WTC11 (cell line): ENCODE measurements around the gene GLCCI1. TPM values are rescaled to one million over a fixed set of nuclear protein-coding genes. Genes with fewer than 3 reads are reported as not detected.

ENCODE experiments used
- ATAC-seq: fragments of 200-7000 bp; cut with Tn5 transposase; 2 replicates; pipeline ENCODE4 v1.10.0; 2021; ENCODE audit warnings: mild to moderate bottlenecking, moderate library complexity
- CTCF ChIA-PET: fragments of 300-600 bp; sonication (Branson Sonifier 250); formaldehyde crosslinking; loops from one replicate; lab custom pipeline; 2021; ENCODE audit warnings: antibody characterized with exemption; lab: Charles Lee
- POLR2A ChIA-PET: fragments of 350-600 bp; sonication (Branson Sonifier 250); formaldehyde crosslinking; loops from one replicate; lab custom pipeline; 2021; ENCODE audit warnings: antibody characterized with exemption; lab: Charles Lee
- DNase-seq: peaks from one replicate; pipeline ENCODE4 v3.0.0; 2021; ENCODE audit warnings: low spot score
- H3K27ac Mint-ChIP-seq: 2 replicates; pipeline ENCODE4 v1.8.0; 2021; ENCODE audit warnings: mixed read lengths
- H3K27me3 Mint-ChIP-seq: 2 replicates; pipeline ENCODE4 v1.8.0; 2021; ENCODE audit warnings: low read depth, mild to moderate bottlenecking, moderate library complexity, mixed read lengths
- H3K36me3 Mint-ChIP-seq: 2 replicates; pipeline ENCODE4 v1.8.0; 2021; ENCODE audit warnings: mixed read lengths
- H3K4me1 Mint-ChIP-seq: 2 replicates; pipeline ENCODE4 v1.8.0; 2022; ENCODE audit warnings: mixed read lengths
- H3K4me3 Mint-ChIP-seq: 2 replicates; pipeline ENCODE4 v1.8.0; 2021; ENCODE audit warnings: mild to moderate bottlenecking, moderate library complexity, mixed read lengths
- H3K9me3 Mint-ChIP-seq: 2 replicates; pipeline ENCODE4 v1.8.0; 2021; ENCODE audit warnings: mixed read lengths
- ATF1 ChIP-seq: sonication (generic); formaldehyde crosslinking; IDR thresholded peaks from 2 replicates; pipeline ENCODE4 v1.8.1; 2023; ENCODE audit warnings: mild to moderate bottlenecking, moderate library complexity, missing genetic modification reagents
- FOXJ3 ChIP-seq: sonication (generic); formaldehyde crosslinking; IDR thresholded peaks from 2 replicates; pipeline ENCODE4 v1.9.0; 2021; ENCODE audit warnings: missing genetic modification reagents, mild to moderate bottlenecking, borderline replicate concordance
- MYBL2 ChIP-seq: sonication (generic); formaldehyde crosslinking; IDR thresholded peaks from 2 replicates; pipeline ENCODE4 v1.8.1; 2023; ENCODE audit warnings: mild to moderate bottlenecking, moderate library complexity, missing genetic modification reagents
- NR1H2 ChIP-seq: sonication (generic); formaldehyde crosslinking; IDR thresholded peaks from 2 replicates; pipeline ENCODE4 v1.9.0; 2021; ENCODE audit warnings: mild to moderate bottlenecking, moderate library complexity, missing genetic modification reagents
- NR2C2 ChIP-seq: sonication (generic); formaldehyde crosslinking; IDR thresholded peaks from 2 replicates; pipeline ENCODE4 v1.8.0; 2022; ENCODE audit warnings: mild to moderate bottlenecking, missing genetic modification reagents
- OVOL2 ChIP-seq: fragments of 250-450 bp; sonication (Bioruptor Pico); IDR thresholded peaks from 2 replicates; pipeline ENCODE4 v1.9.0; 2021; ENCODE audit warnings: mild to moderate bottlenecking, borderline replicate concordance
- SOX15 ChIP-seq: fragments of 250-450 bp; sonication (Bioruptor Pico); IDR thresholded peaks from 2 replicates; pipeline ENCODE4 v1.9.0; 2021; ENCODE audit warnings: mild to moderate bottlenecking
- ZNF396 ChIP-seq: fragments of 250-450 bp; sonication (Bioruptor Pico); IDR thresholded peaks from 2 replicates; pipeline ENCODE4 v1.8.0; 2021; ENCODE audit warnings: mild to moderate bottlenecking, moderate library complexity, borderline replicate concordance
- total RNA-seq: library from RNA; stranded (reverse); gene quantifications from 3 replicates; pipeline ENCODE4 v1.2.3, GENCODE V29; 2021
- TF ChIP-seq, protein P1 (sequence below): sonication (generic); formaldehyde crosslinking; IDR thresholded peaks from 2 replicates; pipeline ENCODE4 v1.8.0; 2023; ENCODE audit warnings: mild to moderate bottlenecking, missing genetic modification reagents
- TF ChIP-seq, protein P2 (sequence below): sonication (generic); formaldehyde crosslinking; IDR thresholded peaks from 2 replicates; pipeline ENCODE4 v1.8.1; 2023; ENCODE audit warnings: mild to moderate bottlenecking, missing genetic modification reagents, moderate library complexity
- TF ChIP-seq, protein P3 (sequence below): fragments of 250-450 bp; sonication (Bioruptor Pico); IDR thresholded peaks from 2 replicates; pipeline ENCODE4 v2.1.2; 2022; ENCODE audit warnings: mild to moderate bottlenecking, moderate library complexity
- TF ChIP-seq, protein P4 (sequence below): sonication (generic); formaldehyde crosslinking; IDR thresholded peaks from 2 replicates; pipeline ENCODE4 v1.8.1; 2023; ENCODE audit warnings: mild to moderate bottlenecking, missing genetic modification reagents, borderline replicate concordance
- TF ChIP-seq, protein P5 (sequence below): fragments of 250-450 bp; sonication (Bioruptor Pico); IDR thresholded peaks from 2 replicates; pipeline ENCODE4 v1.9.0; 2021; ENCODE audit warnings: mild to moderate bottlenecking, borderline replicate concordance

Gene GLCCI1
- total RNA-seq, 1 experiment from 2014 or later, result 23.8 TPM

DNA sequence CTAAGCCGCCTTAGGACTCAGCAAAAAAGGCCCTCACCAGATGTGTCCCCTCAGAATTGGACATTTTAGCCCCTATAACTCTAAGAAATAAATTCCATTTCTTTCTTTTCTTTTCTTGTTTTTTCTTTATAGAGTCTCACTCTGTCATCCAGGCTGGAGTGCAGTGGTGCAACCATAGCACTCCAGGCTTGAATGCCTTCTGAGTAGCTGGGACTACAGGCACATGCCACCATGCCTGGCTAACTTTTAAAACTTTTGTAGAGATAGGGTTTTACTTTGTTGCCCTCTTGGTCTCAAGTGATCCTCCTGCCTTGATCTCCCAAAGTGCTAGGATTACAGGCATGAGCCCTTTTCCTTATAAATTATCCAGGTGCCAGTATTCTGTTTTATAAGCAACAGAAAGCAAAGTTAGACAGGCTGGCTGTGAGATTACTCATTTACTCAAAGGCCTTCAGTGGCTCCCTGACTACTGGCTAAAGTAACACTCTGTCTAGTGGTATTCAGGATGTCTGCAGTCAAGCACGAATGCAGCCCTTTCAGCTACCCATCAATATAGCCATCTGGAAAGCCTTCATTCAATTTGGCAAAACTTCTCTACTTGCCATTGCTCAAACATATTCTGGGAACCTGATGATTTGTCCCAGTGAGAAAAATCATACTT is 164.7 kb downstream of the GLCCI1 start (continued):
- TF ChIP-seq, protein P1, sequence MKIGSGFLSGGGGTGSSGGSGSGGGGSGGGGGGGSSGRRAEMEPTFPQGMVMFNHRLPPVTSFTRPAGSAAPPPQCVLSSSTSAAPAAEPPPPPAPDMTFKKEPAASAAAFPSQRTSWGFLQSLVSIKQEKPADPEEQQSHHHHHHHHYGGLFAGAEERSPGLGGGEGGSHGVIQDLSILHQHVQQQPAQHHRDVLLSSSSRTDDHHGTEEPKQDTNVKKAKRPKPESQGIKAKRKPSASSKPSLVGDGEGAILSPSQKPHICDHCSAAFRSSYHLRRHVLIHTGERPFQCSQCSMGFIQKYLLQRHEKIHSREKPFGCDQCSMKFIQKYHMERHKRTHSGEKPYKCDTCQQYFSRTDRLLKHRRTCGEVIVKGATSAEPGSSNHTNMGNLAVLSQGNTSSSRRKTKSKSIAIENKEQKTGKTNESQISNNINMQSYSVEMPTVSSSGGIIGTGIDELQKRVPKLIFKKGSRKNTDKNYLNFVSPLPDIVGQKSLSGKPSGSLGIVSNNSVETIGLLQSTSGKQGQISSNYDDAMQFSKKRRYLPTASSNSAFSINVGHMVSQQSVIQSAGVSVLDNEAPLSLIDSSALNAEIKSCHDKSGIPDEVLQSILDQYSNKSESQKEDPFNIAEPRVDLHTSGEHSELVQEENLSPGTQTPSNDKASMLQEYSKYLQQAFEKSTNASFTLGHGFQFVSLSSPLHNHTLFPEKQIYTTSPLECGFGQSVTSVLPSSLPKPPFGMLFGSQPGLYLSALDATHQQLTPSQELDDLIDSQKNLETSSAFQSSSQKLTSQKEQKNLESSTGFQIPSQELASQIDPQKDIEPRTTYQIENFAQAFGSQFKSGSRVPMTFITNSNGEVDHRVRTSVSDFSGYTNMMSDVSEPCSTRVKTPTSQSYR (CRISPR knock-in tag), result no peak

DNA sequence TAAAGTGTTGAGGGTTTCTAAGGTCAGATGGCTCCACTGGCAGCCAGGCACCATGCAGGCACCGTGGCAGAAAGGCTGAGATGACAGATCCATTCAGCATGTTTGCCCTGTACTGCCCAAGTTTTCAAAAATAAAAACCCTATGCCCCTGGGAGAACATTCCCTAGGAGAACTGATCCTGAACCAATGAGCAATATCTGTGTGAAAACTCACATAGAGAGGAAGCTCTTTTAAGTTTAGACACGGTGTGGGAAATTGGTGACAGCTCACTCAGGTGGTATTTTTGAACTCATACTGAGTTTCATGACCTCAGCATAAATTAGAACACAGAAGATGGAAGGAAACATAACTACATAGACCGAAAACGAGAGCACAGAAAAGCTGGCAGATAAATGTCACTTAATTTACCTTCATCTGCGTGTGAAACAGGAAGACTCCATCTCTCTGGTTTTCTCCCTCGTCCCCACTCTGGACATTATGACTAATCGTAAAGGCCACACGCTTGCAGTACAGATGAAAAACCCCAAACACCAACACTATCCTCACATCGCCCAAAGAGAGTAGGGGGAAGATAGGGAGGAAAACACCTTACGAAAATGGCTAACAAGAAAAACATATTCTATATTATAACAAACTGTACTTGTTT is 165.6 kb downstream of the GLCCI1 start:
- Mint-ChIP-seq H3K9me3 (no peaks in the 10 kb centered on the region), H3K4me3 (no peak overlapping the region), H3K27ac (peak overlapping the region; percentile 54; the same call in 1 of the 2 replicates), H3K36me3 (0 out of 2 replicates have a peak, but pooled peaks cover 4% of the 10 kb centered on the region), H3K27me3 (no peaks in the 10 kb centered on the region), H3K4me1 (no peaks in the 10 kb centered on the region)
- POLR2A ChIA-PET, result no interaction called here
- TF ChIP-seq ZNF396 (CRISPR knock-in tag), result no peak
- TF ChIP-seq, protein P2, sequence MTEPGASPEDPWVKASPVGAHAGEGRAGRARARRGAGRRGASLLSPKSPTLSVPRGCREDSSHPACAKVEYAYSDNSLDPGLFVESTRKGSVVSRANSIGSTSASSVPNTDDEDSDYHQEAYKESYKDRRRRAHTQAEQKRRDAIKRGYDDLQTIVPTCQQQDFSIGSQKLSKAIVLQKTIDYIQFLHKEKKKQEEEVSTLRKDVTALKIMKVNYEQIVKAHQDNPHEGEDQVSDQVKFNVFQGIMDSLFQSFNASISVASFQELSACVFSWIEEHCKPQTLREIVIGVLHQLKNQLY, result no peak
- TF ChIP-seq, protein P3, sequence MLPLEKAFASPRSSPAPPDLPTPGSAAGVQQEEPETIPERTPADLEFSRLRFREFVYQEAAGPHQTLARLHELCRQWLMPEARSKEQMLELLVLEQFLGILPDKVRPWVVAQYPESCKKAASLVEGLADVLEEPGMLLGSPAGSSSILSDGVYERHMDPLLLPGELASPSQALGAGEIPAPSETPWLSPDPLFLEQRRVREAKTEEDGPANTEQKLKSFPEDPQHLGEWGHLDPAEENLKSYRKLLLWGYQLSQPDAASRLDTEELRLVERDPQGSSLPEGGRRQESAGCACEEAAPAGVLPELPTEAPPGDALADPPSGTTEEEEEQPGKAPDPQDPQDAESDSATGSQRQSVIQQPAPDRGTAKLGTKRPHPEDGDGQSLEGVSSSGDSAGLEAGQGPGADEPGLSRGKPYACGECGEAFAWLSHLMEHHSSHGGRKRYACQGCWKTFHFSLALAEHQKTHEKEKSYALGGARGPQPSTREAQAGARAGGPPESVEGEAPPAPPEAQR (CRISPR knock-in tag), result no peak
- TF ChIP-seq, protein P4, sequence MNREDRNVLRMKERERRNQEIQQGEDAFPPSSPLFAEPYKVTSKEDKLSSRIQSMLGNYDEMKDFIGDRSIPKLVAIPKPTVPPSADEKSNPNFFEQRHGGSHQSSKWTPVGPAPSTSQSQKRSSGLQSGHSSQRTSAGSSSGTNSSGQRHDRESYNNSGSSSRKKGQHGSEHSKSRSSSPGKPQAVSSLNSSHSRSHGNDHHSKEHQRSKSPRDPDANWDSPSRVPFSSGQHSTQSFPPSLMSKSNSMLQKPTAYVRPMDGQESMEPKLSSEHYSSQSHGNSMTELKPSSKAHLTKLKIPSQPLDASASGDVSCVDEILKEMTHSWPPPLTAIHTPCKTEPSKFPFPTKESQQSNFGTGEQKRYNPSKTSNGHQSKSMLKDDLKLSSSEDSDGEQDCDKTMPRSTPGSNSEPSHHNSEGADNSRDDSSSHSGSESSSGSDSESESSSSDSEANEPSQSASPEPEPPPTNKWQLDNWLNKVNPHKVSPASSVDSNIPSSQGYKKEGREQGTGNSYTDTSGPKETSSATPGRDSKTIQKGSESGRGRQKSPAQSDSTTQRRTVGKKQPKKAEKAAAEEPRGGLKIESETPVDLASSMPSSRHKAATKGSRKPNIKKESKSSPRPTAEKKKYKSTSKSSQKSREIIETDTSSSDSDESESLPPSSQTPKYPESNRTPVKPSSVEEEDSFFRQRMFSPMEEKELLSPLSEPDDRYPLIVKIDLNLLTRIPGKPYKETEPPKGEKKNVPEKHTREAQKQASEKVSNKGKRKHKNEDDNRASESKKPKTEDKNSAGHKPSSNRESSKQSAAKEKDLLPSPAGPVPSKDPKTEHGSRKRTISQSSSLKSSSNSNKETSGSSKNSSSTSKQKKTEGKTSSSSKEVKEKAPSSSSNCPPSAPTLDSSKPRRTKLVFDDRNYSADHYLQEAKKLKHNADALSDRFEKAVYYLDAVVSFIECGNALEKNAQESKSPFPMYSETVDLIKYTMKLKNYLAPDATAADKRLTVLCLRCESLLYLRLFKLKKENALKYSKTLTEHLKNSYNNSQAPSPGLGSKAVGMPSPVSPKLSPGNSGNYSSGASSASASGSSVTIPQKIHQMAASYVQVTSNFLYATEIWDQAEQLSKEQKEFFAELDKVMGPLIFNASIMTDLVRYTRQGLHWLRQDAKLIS (CRISPR knock-in tag), result no peak
- no peak for TF ChIP-seq NR1H2 (CRISPR knock-in tag)
- no peak for TF ChIP-seq SOX15 (CRISPR knock-in tag)
- TF ChIP-seq, protein P5, sequence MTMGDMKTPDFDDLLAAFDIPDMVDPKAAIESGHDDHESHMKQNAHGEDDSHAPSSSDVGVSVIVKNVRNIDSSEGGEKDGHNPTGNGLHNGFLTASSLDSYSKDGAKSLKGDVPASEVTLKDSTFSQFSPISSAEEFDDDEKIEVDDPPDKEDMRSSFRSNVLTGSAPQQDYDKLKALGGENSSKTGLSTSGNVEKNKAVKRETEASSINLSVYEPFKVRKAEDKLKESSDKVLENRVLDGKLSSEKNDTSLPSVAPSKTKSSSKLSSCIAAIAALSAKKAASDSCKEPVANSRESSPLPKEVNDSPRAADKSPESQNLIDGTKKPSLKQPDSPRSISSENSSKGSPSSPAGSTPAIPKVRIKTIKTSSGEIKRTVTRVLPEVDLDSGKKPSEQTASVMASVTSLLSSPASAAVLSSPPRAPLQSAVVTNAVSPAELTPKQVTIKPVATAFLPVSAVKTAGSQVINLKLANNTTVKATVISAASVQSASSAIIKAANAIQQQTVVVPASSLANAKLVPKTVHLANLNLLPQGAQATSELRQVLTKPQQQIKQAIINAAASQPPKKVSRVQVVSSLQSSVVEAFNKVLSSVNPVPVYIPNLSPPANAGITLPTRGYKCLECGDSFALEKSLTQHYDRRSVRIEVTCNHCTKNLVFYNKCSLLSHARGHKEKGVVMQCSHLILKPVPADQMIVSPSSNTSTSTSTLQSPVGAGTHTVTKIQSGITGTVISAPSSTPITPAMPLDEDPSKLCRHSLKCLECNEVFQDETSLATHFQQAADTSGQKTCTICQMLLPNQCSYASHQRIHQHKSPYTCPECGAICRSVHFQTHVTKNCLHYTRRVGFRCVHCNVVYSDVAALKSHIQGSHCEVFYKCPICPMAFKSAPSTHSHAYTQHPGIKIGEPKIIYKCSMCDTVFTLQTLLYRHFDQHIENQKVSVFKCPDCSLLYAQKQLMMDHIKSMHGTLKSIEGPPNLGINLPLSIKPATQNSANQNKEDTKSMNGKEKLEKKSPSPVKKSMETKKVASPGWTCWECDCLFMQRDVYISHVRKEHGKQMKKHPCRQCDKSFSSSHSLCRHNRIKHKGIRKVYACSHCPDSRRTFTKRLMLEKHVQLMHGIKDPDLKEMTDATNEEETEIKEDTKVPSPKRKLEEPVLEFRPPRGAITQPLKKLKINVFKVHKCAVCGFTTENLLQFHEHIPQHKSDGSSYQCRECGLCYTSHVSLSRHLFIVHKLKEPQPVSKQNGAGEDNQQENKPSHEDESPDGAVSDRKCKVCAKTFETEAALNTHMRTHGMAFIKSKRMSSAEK, result no peak
- no peak for TF ChIP-seq ATF1 (CRISPR knock-in tag)
- TF ChIP-seq OVOL2, result no peak
- TF ChIP-seq NR2C2, result no peak
- TF ChIP-seq MYBL2 (CRISPR knock-in tag), result no peak
- TF ChIP-seq FOXJ3, result no peak
- CTCF ChIA-PET, result no interaction called here
- ATAC-seq (no peak), DNase-seq (no peak)
